K562 (cell line): ENCODE results near the gene DNAJB4. TPM values are rescaled to one million over a fixed set of nuclear protein-coding genes. Genes with fewer than 3 reads are reported as not detected.
A peak's percentile ranks its signal among the peaks of the same experiment; 100 is the strongest.

Experiments used
- ATAC-seq: fragments of 200-7000 bp; cut with Tn5 transposase; 3 replicates; pipeline ENCODE4 v1.9.1; 2020; ENCODE audit warnings: moderate library complexity
- BruUV-seq: library from RNA; stranded (reverse); fragments of 400-500 nt; replicated peaks from 2 replicates; lab custom pipeline; 2021; lab: Mats Ljungman, UMichigan
- CTCF ChIA-PET: fragments of 300-600 bp; formaldehyde crosslinking; extraction: SDS; loops from one replicate; lab custom pipeline; 2021; ENCODE audit warnings: low intra/inter-chr PET ratio; lab: Yijun Ruan, JAX
- POLR2A ChIA-PET: fragments of 300-600, 350-650 bp; sonication (Branson Sonifier 250); formaldehyde crosslinking; extraction: SDS; loops from one replicate; lab custom pipeline; 2021; ENCODE audit warnings: antibody characterized with exemption, inconsistent platforms; lab: Yijun Ruan, JAX
- DNase-seq, 4 experiments: peaks; one replicate each; pipeline versions ENCODE4 v3.0.0 to v3.0.0-alpha.2; 2011 to 2018; ENCODE audit warnings: low spot score in 3 of 4, mixed read lengths in 3 of 4; ENCODE audit errors: extremely low read depth in 1 of 4
- FAIRE-seq: peaks from 2 replicates; lab custom pipeline; 2011; peaks lifted over from hg19 to GRCh38; lab: Jason Lieb, UNC
- H2AFZ ChIP-seq: 2 replicates; pipeline ENCODE4 v1.6.0; 2011; ENCODE audit warnings: low read depth, low read length, control low read depth, inconsistent platforms
- H3K27ac ChIP-seq: fragments of 200-600 bp; 3 replicates; pipeline ENCODE4 v1.8.0; 2011; ENCODE audit warnings: low read depth, mild to moderate bottlenecking, control low read depth, inconsistent platforms, low read length, moderate library complexity, mixed read lengths; ENCODE audit errors: extremely low read depth
- H3K27me3 ChIP-seq, 2 experiments: fragments of 300-600 bp in 1 of 2; 2 replicates in 1 of 2; 3 replicates in 1 of 2; pipeline versions ENCODE4 v1.6.0 to v1.8.0; 2011; ENCODE audit warnings: inconsistent platforms in 2 of 2, low read length in 2 of 2, mild to moderate bottlenecking in 1 of 2, mixed read lengths in 1 of 2, moderate library complexity in 1 of 2; ENCODE audit not compliant: control insufficient read depth in 2 of 2, insufficient read depth in 2 of 2
- H3K36me3 ChIP-seq: fragments of 300-600 bp; 3 replicates; pipeline ENCODE4 v1.8.0; 2011; ENCODE audit warnings: mild to moderate bottlenecking, low read length, inconsistent platforms; ENCODE audit not compliant: control insufficient read depth, insufficient read depth
- H3K4me1 ChIP-seq, 2 experiments: fragments of 200-600 bp in 1 of 2; replicated peaks in 1 of 2; 2 replicates in 1 of 2; 3 replicates in 1 of 2; pipeline versions ENCODE4 v1.5.1 to v1.8.0; 2011; ENCODE audit warnings: inconsistent platforms in 2 of 2, low read length in 2 of 2, mild to moderate bottlenecking in 1 of 2, mixed read lengths in 1 of 2, moderate library complexity in 1 of 2; ENCODE audit not compliant: control insufficient read depth in 2 of 2, insufficient read depth in 2 of 2
- H3K4me2 ChIP-seq: 2 replicates; pipeline ENCODE4 v1.6.1; 2011; ENCODE audit warnings: low read length, control low read depth, inconsistent platforms, mixed read lengths; ENCODE audit not compliant: insufficient read depth
- H3K4me3 ChIP-seq: fragments of 200-600 bp; sonication (generic), shearing (Covaris generic); 2 replicates; pipeline ENCODE4 v1.5.1; 2016; ENCODE audit warnings: control low read depth, inconsistent platforms
- H3K79me2 ChIP-seq: fragments of 200-600 bp; 3 replicates; pipeline ENCODE4 v1.8.0; 2011; ENCODE audit warnings: low read length, inconsistent platforms; ENCODE audit not compliant: control insufficient read depth, insufficient read depth
- H3K9ac ChIP-seq, 2 experiments: 2 replicates each; pipeline versions ENCODE4 v1.6.0 to v1.6.1; 2011; ENCODE audit warnings: low read depth in 2 of 2, low read length in 2 of 2, control low read depth in 1 of 2, inconsistent platforms in 1 of 2, mild to moderate bottlenecking in 1 of 2, mixed read lengths in 1 of 2; ENCODE audit not compliant: insufficient read depth in 1 of 2
- H3K9me1 ChIP-seq: one replicate; pipeline ENCODE4 v1.6.0; 2011; ENCODE audit warnings: inconsistent platforms, mild to moderate bottlenecking, low read length, moderate library complexity; ENCODE audit not compliant: control insufficient read depth, insufficient read depth
- H3K9me3 ChIP-seq: replicated peaks from 2 replicates; pipeline ENCODE4 v1.5.1; 2011; ENCODE audit warnings: low read depth, low read length, inconsistent platforms; ENCODE audit not compliant: control insufficient read depth, insufficient read depth
- H4K20me1 ChIP-seq: replicated peaks from 2 replicates; pipeline ENCODE4 v1.6.1; 2011; ENCODE audit warnings: low read length, inconsistent platforms, mixed read lengths; ENCODE audit not compliant: control insufficient read depth, insufficient read depth
- NFIC ChIP-seq: fragments of 450-650 bp; IDR thresholded peaks from 2 replicates; pipeline ENCODE4 v1.6.1; 2017; ENCODE audit warnings: mild to moderate bottlenecking, inconsistent platforms
- TEAD4 ChIP-seq, 2 experiments: sonication (generic) in 1 of 2; formaldehyde crosslinking in 1 of 2; IDR thresholded peaks; 2 replicates each; pipeline versions ENCODE4 v1.6.1 to v1.8.0; 2012 to 2022; ENCODE audit warnings: borderline replicate concordance in 1 of 2, inconsistent platforms in 1 of 2, low read length in 1 of 2, mild to moderate bottlenecking in 1 of 2, missing genetic modification reagents in 1 of 2
- U2AF1 ChIP-seq: fragments of 200-400 bp; formaldehyde crosslinking; optimal IDR thresholded peaks from 2 replicates; pipeline ENCODE3; 2017; ENCODE audit warnings: mild to moderate bottlenecking, low read depth, low read length, moderate library complexity
- ZBTB7A ChIP-seq: IDR thresholded peaks from 2 replicates; pipeline ENCODE4 v1.6.1; 2011; ENCODE audit warnings: low read depth, mild to moderate bottlenecking, low read length, moderate library complexity, borderline replicate concordance; ENCODE audit not compliant: control insufficient read depth
- ZNF121 ChIP-seq: sonication (generic); formaldehyde crosslinking; conservative IDR thresholded peaks from 2 replicates; pipeline ENCODE4 v1.8.0; 2022; ENCODE audit warnings: missing genetic modification reagents
- ZNF282 ChIP-seq: sonication (generic); formaldehyde crosslinking; IDR thresholded peaks from 2 replicates; pipeline ENCODE4 v1.8.1; 2023; ENCODE audit warnings: missing genetic modification reagents
- WGBS: fragments of 100-300 bp; shearing (Covaris generic); methylation state at CpG from one replicate; pipeline ENCODE4 v1.1.6; 2016; ENCODE audit warnings: low coverage, mixed read lengths; ENCODE audit not compliant: insufficient coverage; ENCODE audit errors: missing lambda C conversion rate; 5-methylcytosine and 5-hydroxymethylcytosine counted together
- in situ Hi-C: fragments of 300-500 bp; cut with MboI; formaldehyde crosslinking; loops from 4 replicates; pipeline ENCODE4 v1.15.0; 2018; ENCODE audit warnings: inconsistent platforms, mixed read lengths
- intact Hi-C: fragments of 100-400 bp; cut with micrococcal nuclease; formaldehyde crosslinking; loops from 2 replicates; pipeline ENCODE4 v1.14.2; 2022
- polyA plus RNA-seq, 8 experiments: library from polyadenylated mRNA; depleted of rRNA in 4 of 8; stranded (reverse) in 5 of 8; unstranded in 3 of 8; fragments of >200 nt; fragmentation: Nextera tagmentation in 2 of 8; fragmentation: Illumina TruSeq in 1 of 8; extraction: Ambion mirVana in 2 of 8; extraction: Trizol in 1 of 8; gene quantifications; 2 replicates each; pipeline versions ENCODE4 v1.2.1 to v1.2.3, GENCODE V29; 2011 to 2014; ENCODE audit warnings: inconsistent platforms in 1 of 8, missing spikeins in 1 of 8
- total RNA-seq, 7 experiments: library from RNA; depleted of rRNA in 6 of 7; stranded (reverse); fragments of >200 nt in 6 of 7; fragmentation: Illumina TruSeq in 2 of 7; extraction: Trizol in 2 of 7; gene quantifications; 2 replicates each; pipeline versions ENCODE4 v1.2.1 to v1.2.3, GENCODE V29; 2011 to 2021; ENCODE audit warnings: low replicate concordance in 1 of 7
- TF ChIP-seq, protein P1 (sequence below): fragments of 450-650 bp; IDR thresholded peaks from 2 replicates; pipeline ENCODE4 v1.6.1; 2016; ENCODE audit warnings: mild to moderate bottlenecking
- TF ChIP-seq, protein P2 (sequence below): sonication (generic); IDR thresholded peaks from 2 replicates; pipeline ENCODE4 v1.6.1; 2016

DNAJB4 gene
- total and polyA plus RNA-seq, 9 of the 15 experiments (the other 6 are each of a cell fraction or from before 2014, with no cell fraction given): 8.5 to 27.7 (median 19.8) TPM

GRCh38 chr1:78047631-78048030 lies 42.9 kb downstream of the DNAJB4 start (continued):
- TF ChIP-seq, protein P1, sequence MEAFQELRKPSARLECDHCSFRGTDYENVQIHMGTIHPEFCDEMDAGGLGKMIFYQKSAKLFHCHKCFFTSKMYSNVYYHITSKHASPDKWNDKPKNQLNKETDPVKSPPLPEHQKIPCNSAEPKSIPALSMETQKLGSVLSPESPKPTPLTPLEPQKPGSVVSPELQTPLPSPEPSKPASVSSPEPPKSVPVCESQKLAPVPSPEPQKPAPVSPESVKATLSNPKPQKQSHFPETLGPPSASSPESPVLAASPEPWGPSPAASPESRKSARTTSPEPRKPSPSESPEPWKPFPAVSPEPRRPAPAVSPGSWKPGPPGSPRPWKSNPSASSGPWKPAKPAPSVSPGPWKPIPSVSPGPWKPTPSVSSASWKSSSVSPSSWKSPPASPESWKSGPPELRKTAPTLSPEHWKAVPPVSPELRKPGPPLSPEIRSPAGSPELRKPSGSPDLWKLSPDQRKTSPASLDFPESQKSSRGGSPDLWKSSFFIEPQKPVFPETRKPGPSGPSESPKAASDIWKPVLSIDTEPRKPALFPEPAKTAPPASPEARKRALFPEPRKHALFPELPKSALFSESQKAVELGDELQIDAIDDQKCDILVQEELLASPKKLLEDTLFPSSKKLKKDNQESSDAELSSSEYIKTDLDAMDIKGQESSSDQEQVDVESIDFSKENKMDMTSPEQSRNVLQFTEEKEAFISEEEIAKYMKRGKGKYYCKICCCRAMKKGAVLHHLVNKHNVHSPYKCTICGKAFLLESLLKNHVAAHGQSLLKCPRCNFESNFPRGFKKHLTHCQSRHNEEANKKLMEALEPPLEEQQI: no peak
- TF ChIP-seq NFIC (peak; percentile 45), ZNF121 (no peak)
- TF ChIP-seq, protein P2, sequence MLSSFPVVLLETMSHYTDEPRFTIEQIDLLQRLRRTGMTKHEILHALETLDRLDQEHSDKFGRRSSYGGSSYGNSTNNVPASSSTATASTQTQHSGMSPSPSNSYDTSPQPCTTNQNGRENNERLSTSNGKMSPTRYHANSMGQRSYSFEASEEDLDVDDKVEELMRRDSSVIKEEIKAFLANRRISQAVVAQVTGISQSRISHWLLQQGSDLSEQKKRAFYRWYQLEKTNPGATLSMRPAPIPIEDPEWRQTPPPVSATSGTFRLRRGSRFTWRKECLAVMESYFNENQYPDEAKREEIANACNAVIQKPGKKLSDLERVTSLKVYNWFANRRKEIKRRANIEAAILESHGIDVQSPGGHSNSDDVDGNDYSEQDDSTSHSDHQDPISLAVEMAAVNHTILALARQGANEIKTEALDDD: 0 out of 2 replicates have a peak, but pooled peaks have one; percentile 20

- Histone ChIP-seq H3K4me2 (no peak overlapping the region), H3K36me3 (no peaks in the 10 kb centered on the region), H3K9ac (no peak overlapping the region), H3K9me1 (no peaks in the 10 kb centered on the region), H3K9me3 (0 out of 2 replicates have a peak, but pooled peaks cover 1% of the 10 kb centered on the region), H3K79me2 (no peaks in the 10 kb centered on the region), H3K4me3 (no peak overlapping the region), H3K27me3 (no peaks in the 10 kb centered on the region), H3K27ac (no peak overlapping the region), H4K20me1 (no peaks in the 10 kb centered on the region), H3K4me1 (peaks cover 0 to 14% of the 10 kb centered on the region in 2 experiments; a peak in 3 of 5 replicates), H2AFZ (peak overlapping the region; percentile 58; the same call in 1 of the 2 replicates)
- in situ Hi-C loops: no loop called here
- FAIRE-seq (no peak), ATAC-seq (no peak), DNase-seq (no peak)
- POLR2A ChIA-PET: interaction anchor here (0.6 to 1.8 kb wide), 2 partner anchors 14 to 27 kb away, joined by 3 to 5 read pairs; no protein-coding TSS in a partner anchor
- intact Hi-C loops: no loop called here
- 22% methylated on average over 3 of the region's 3 CpGs for WGBS
- BruUV-seq: no TSS peak
- TF ChIP-seq TEAD4 (IDR thresholded peaks at IDR 0.05; ENCODE audit: low read length) (no peak), TEAD4 (CRISPR knock-in tag; IDR thresholded peaks at IDR 0.05; ENCODE audit: borderline replicate concordance) (no peak), U2AF1 (no peak), ZNF282 (CRISPR knock-in tag) (no peak), ZNF121 (0 out of 2 replicates have a peak, but pooled peaks have one; percentile 11), ZBTB7A (no peak)
- CTCF ChIA-PET: no interaction called here
Observed at GRCh38 chr1:78048446-78048845, 43.7 kb downstream of the DNAJB4 start.
